GM18505 (cell line): ENCODE data around the gene KRTAP19-2.
"Not testable (repeated sequence)": the region's sequence is repeated elsewhere in the genome, so short reads cannot be mapped to it uniquely, and the experiment has no call there.

Source experiments
- ATAC-seq: cut with Tn5 transposase; IDR thresholded peaks from one replicate; pipeline ENCODE4 v1.9.1; 2021; ENCODE audit not compliant: unreplicated experiment
- POLR2A ChIP-seq: IDR thresholded peaks from 4 replicates; pipeline ENCODE4 v1.6.1; 2011; ENCODE audit warnings: borderline replicate concordance; ENCODE audit not compliant: insufficient read depth, insufficient read length; ENCODE audit errors: extremely low read depth

The KRTAP19-2 gene, protein sequence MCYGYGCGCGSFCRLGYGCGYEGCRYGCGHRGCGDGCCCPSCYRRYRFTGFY

DNA sequence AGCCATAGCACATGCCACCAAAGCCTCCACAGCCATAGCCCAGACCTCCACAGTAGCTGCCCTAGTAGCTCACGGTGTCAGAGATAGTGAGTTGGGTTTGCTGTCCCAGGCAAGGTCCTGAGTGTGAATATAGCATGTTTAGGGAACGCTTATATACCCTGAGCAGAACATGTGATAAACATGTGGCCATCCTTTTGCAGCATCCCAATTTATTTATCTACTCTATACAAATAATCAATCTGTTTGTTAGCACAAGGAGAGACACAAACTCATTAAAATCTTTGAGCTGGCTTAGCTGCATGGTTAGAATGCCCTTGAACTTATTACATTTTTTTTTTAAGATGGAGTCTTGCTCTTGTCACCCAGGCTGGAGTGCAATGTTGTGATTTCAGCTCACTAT, at the start of gene KRTAP19-2:
Gene KRTAP19-2 (minus strand): TSS at position 101 of the 400 bp plus-strand sequence. CDS start 88 bp downstream, at position 13.
- no peak for TF ChIP-seq POLR2A
- no peak for ATAC-seq

DNA sequence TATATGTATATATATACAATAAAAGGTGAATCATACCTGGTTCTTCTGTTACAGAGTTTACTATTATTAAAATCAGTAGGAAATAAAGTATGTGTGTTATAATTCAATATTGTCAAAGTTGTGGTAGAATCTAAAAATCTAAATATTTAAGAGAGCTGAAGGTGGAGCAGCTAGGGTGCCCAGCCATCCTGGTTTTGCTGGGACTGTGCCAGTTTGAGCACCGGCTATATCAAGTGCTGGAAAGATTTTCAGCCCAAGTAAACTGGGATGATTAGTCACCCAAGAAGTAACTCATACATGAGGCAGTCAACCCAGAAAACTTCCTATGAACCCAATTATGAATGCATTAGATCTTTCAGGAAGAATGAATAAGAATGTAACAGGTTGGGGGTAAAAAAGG, 31.6 kb upstream of the KRTAP19-2 start:
- no peak for ATAC-seq
- no peak for TF ChIP-seq POLR2A

DNA sequence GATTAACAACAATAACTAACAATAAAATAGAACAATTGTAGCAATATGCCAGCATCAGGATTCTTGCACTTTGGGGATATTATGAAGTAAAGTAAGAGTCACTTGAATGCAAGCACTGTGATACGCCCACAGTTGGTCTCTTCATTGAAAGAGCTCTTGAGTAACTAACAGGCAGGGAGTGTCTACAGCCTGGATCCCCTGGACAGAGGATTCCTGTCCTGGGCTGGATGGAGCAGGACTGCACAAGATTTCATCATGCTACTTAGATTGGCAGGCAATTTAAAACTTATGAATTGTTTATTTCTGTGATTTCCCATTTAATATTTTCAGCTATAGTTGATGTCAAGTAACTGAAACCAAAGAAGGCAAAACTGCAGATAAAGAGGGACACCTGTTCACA, 28.4 kb upstream of the KRTAP19-2 start:
- no peak for TF ChIP-seq POLR2A
- ATAC-seq = no peak

DNA sequence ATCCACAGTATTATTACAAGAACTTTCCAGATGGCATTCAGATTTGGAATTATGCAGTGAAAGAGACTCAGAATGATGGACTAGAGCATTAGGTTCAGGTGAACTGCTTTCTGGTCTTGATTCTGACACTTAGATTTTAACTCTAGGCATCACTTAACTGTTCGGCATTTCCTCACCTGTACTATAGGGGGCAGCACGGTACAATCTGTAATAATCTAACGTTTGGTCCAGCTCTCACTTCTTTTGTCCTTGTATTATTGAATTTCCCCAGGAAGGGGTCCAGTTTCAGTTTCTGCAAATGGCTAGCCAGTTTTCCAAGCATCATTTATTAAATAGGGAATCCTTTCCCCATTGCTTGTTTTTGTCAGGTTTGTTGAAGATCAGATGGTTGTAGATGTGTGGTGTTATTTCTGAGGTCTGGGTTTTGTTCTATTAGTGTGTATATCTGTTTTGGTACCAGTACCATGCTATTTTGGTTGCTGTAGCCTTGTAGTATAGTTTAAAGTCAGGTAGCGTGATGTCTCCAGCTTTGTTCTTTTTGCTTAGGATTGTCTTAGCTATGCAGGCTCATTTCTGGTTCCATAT, 18.5 kb upstream of the KRTAP19-2 start:
- not testable (repeated sequence) for ATAC-seq

DNA sequence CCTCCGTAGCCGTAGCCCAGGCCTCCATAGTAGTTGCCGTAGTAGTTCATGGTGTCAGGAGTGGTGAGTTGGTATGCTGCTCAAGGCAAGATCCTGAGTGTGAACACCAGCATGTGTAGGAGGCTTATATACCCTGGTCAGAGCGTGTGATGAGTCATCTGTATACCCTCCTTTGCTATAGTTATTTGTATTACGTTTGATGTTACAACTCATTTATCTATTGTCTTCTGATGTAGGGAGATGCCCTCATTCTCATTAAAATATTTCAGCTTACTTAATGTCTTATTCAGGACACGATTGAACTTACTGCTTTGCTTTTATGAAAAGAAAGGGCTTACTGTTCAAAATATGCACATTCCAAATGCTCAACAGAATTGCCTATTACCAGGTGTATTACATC, 14.8 kb upstream of the KRTAP19-2 start, which contains the start of gene KRTAP19-5:
Gene KRTAP19-5 (minus strand): TSS at position 101 of the 400 bp plus-strand sequence. CDS start 51 bp downstream, at position 50.
- no peak for ATAC-seq
- no peak for TF ChIP-seq POLR2A

DNA sequence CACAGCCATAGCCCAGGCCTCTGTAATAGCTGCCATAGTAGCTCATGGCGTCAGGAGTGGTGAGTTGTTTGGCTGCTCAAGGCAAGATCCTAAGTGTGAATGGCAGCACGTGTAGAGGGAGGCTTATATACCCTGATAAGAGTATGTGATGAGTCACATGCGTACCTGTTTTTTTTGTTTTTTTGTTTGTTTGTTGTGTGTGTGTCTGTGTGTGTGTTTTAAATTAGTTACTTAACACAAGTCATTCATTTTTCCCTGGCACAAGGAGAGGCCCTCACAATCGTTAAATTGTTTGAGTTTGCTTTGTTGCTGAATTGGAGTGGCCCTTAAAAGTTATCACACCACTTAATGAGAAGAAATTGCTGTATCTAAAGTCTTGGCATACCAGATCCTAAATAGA, 9.8 kb upstream of the KRTAP19-2 start, which contains the start of gene KRTAP19-4:
Gene KRTAP19-4 (minus strand): TSS at position 101 of the 400 bp plus-strand sequence. CDS start 55 bp downstream, at position 46.
- no peak for TF ChIP-seq POLR2A
- no peak for ATAC-seq

DNA sequence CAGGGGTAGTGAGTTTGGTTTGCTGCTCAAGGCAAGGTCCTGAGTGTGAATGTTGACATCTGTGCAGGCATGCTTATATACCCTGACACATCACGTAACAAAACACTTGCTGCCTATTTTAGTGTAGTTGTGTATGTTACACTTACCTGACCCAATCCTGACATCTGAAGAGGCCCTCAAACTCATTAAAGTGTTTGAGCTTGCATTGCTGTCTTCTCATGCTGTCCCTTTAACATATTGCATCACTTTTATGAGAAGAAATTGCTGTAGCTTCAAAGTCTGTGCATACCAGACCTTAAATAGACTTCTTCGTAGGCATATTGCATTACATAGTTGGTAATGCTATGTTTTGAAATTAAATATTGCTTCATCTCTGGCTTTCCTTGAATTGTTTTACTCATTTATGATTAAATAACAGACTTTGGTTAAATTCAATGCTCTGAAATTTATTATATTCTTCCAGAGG, 4.8 kb upstream of the KRTAP19-2 start, which contains the start of gene KRTAP19-3:
Gene KRTAP19-3 (minus strand): TSS at position 51 of the 466 bp plus-strand sequence. CDS start 56 bp downstream, outside the sequence.
- no peak for ATAC-seq
- no peak for TF ChIP-seq POLR2A

DNA sequence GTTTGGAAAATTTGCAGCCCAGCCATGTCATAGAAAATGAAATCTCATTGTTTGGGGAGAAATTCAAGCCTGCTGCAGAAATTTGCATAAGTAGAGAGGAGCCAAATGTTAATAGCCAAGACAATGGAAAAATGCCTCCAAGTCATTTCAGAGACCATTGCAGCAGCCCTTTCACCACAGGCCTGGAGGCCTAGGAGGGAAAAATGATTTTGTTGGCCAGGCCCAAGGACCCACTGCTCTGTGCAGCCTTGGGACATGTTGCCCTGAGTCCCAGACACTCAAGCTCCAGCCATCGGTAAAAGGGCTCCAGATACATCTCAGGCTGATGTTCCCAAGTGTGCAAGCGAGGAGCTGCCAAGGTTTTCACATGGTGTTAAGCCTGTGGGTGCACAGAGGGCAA, 1.1 kb downstream of the KRTAP19-2 start:
- ATAC-seq = no peak
- no peak for TF ChIP-seq POLR2A

DNA sequence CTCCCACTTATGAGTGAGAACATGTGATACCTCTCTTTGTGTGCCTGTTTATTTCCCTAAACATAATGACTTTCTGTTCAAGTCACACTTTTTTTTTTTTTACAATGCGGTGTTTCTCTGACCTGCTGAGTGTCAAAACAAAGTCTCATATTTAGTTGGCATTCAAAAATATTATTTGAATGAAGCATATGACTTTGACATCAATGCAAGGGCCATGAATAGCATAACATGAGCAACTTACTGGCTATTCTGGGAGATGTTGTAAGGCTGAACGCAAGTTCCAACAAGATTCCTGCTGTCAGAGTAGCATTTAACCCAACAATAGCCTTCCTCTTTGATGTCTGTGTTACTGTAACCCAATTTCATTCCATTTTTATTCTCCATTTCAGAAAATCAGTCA, 5.1 kb downstream of the KRTAP19-2 start:
- no peak for ATAC-seq

DNA sequence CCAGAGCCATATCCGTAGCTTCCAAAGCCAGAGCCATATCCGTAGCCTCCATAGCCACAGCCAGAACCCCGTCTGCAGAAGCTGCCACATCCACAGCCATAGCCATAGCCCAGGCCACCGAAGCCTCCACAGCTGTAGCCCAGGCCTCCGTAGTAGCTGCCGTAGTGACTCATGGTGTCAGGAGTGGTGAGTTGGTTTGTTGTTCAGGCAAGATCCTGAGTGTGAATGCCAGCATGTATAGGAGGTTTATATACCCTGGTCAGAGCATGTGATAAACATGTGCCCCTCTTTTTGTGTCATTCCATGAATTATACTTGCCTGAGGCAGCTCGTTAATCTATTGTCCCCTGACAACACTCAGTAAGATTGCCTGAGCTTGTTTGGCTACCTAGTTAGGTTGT, 7.1 kb downstream of the KRTAP19-2 start, which contains the start of gene KRTAP19-1:
Gene KRTAP19-1 (minus strand): TSS at position 223 of the 400 bp plus-strand sequence. CDS start 50 bp downstream, at position 173.
- no peak for TF ChIP-seq POLR2A
- ATAC-seq = no peak

More for the DNA sequence above, 5.1 kb downstream of the KRTAP19-2 start:
- TF ChIP-seq POLR2A = no peak

DNA sequence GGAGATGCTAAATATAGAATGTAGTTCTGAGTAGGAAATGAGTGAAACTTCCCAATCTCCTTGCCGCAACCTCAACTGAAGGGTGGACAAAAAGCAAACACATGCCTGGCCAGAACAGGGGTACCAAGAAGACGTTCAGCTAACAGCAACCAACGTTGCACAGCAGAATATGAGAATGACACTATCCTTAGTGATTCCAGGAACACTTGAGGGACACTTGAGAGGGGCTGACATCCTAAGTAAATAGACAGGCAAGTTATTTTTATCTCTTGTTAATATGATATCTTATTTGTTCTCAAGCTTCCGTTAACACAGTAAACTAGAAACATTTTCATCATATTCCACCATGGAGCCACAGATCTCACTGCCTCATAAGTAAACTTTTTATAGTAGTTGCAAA, 8.0 kb downstream of the KRTAP19-2 start:
- ATAC-seq = no peak
- TF ChIP-seq POLR2A = no peak

DNA sequence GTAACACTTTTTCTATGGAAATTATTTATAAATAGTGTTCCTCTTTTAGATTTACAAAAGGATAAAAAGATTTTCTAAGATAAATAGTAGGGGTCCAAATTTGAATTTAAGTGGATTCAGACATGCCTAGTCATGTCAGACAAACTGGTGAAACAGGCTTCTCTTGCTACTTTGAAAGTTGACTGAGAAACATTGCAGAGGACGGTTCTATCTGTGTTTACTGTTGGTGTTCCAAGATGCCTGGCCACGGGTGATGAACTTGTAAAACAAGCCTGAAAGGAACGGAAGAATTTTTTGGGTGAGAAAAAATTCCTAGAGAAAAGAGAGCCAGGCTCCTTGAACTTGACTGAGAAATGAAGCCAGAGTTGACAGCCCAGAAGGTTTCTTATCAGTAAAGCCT, 9.2 kb downstream of the KRTAP19-2 start:
- ATAC-seq = no peak

DNA sequence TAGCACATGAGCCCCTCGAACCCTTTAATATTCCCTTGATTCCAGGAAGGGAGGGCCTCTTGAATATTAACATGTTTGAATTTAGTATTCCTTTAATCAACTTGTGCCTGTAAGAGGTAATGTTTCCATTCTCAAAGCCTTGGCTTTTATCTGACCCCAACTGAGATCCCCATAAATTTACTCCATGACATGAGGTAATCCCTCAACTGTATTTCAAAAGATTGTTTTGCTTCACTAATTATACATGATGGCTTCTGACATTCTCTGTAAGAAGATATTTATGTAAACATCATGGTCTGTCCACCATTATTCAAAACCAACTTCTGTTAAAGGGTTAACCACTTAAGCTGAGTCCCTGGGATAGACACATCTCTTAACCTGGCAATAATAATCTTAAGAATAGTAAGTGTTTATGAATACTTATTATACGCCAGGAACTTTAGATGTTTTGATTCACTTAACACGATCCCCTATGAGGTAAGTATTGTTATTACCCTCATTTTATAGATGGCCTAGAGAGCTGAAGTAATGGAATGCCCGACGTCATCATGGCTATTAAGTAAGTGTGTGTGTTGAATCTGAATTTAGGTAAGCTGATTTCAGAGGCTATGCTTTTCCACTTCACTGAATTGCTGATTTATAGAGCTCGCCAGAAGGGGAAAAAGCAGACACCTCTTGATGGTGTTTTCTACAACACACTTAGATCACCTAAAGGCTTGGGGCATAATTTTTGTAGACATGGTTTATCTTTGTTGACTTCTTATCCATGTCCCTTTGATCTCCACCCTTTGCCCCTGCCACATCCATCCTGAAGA, 18.1 kb downstream of the KRTAP19-2 start:
- no peak for ATAC-seq
- TF ChIP-seq POLR2A = no peak

More for the DNA sequence above, 9.2 kb downstream of the KRTAP19-2 start:
- TF ChIP-seq POLR2A = no peak

DNA sequence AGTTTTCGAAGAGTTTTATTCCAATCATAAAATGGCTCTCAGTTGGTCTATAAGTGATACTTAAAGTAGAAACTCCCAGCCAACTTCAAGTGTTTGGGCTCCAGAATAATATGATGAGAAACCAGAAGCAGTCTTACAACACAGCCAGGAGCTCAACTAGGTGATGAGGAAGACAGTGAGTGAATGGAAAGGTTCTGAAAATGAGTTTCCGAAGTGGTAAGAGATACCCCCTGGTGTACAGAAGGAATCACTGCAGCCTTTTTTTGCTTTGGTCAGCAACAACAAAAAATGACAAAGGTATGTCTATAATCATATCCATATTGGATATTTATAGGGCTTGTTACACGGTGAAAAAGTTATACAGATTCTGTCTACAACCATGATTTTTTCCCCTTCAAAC, 23.5 kb downstream of the KRTAP19-2 start:
- TF ChIP-seq POLR2A = no peak
- ATAC-seq = no peak

DNA sequence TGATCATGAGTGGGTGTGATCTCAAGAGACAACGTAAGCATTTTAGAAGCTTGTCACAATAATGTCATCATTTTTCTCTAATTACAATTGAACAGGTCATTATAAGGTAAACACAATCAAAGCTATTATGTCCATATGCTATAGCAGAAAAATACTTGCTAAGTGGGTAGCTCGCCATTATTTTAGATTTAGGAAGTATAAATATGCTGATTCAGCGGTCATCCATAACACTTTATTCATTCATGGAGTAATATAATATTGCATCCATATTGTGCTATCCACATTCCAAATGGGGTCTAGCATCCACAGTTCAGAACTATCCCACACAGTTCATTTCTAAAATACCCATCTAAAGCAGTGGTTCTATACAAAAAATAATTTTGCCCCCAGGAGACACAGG, 38.7 kb downstream of the KRTAP19-2 start:
- no peak for ATAC-seq
- TF ChIP-seq POLR2A = no peak
